ENCODE results near the gene JAM2. TPM values are rescaled to one million over a fixed set of nuclear protein-coding genes. Genes with fewer than 3 reads are reported as not detected.

Gene JAM2
- polyA plus RNA-seq, 2 of the 4 experiments (the other 2 are of a cell fraction) = 0.01 TPM

GRCh38 chr21:25670726-25671125 is 31.7 kb downstream of the JAM2 start (continued):
- TF ChIP-seq REST (IDR thresholded peaks at IDR 0.05) = no peak
- no peak for TF ChIP-seq HES2 (IDR thresholded peaks at IDR 0.05)

GRCh38 chr21:25676451-25676850 is 37.4 kb downstream of the JAM2 start:
- Histone ChIP-seq H3K9me3 (no peaks in the 10 kb centered on the region), H3K4me3 (no peak overlapping the region), H3K4me2 (no peak overlapping the region), H3K27ac (no peak overlapping the region), H3K4me1 (no peaks in the 10 kb centered on the region)
- ChIA-PET CTCF (no interaction called here), POLR2A (interaction anchor here (0.9 kb wide), 1 partner anchor 37 kb away, joined by 5 read pairs; no protein-coding TSS in a partner anchor)
- TF ChIP-seq GATA3 (IDR thresholded peaks at IDR 0.05; ENCODE audit: borderline replicate concordance) (no peak), MYC (IDR thresholded peaks at IDR 0.05; ENCODE audit: borderline replicate concordance, low read length) (no peak), POLR2AphosphoS2 (conservative IDR thresholded peaks at IDR 0.05; ENCODE audit: low read length) (no peak), BHLHE40 (IDR thresholded peaks at IDR 0.05; ENCODE audit: low read depth, low read length) (no peak), CHD4 (IDR thresholded peaks at IDR 0.05; ENCODE audit: borderline replicate concordance) (no peak), ATOH8 (CRISPR knock-in tag; IDR thresholded peaks at IDR 0.05; ENCODE audit: low read depth) (no peak), SREBF2 (IDR thresholded peaks at IDR 0.05) (no peak), ZSCAN20 (CRISPR knock-in tag; IDR thresholded peaks at IDR 0.05) (no peak), BCL3 (IDR thresholded peaks at IDR 0.05) (no peak), CHD2 (IDR thresholded peaks at IDR 0.05; ENCODE audit: low read length, partially characterized antibody) (no peak), NPAS2 (CRISPR knock-in tag; IDR thresholded peaks at IDR 0.05; ENCODE audit: borderline replicate concordance) (no peak), HOXB5 (CRISPR knock-in tag; IDR thresholded peaks at IDR 0.05) (no peak), FOXS1 (CRISPR knock-in tag; IDR thresholded peaks at IDR 0.05) (no peak), ELK1 (IDR thresholded peaks at IDR 0.05; ENCODE audit: low read depth, low read length) (no peak), EHF (CRISPR knock-in tag; IDR thresholded peaks at IDR 0.05) (no peak), SMC3 (IDR thresholded peaks at IDR 0.05) (no peak), CEBPB (IDR thresholded peaks at IDR 0.05) (no peak), USF2 (IDR thresholded peaks at IDR 0.05) (no peak)
- no peak for FAIRE-seq
- DNase-seq (ENCODE audit: low read depth in 1 of 2, low spot score in 1 of 2) = no peak
- ATAC-seq = no peak
